ENCODE data around the gene ACTN4. TPM values are rescaled to one million over a fixed set of nuclear protein-coding genes. Genes with fewer than 3 reads are reported as not detected.
A peak's percentile ranks its signal among the peaks of the same experiment; 100 is the strongest.

The ACTN4 gene
- total RNA-seq, 1 experiment from 2014 or later, result 506 TPM

GRCh38 chr19:38769635-38770211 is 122.3 kb downstream of the ACTN4 start (continued):
- TF ChIP-seq ESRRA (CRISPR knock-in tag; IDR thresholded peaks at IDR 0.05; ENCODE audit: borderline replicate concordance) (0 out of 2 replicates have a peak, but pooled peaks have one; percentile 56), FOXP1 (CRISPR knock-in tag; IDR thresholded peaks at IDR 0.05; ENCODE audit: borderline replicate concordance) (peak; percentile 48; the same call in 1 of the 2 replicates), NR1H2 (CRISPR knock-in tag; IDR thresholded peaks at IDR 0.05) (no peak), IRF2 (CRISPR knock-in tag; IDR thresholded peaks at IDR 0.05; ENCODE audit: borderline replicate concordance, low read depth) (no peak), ZNF232 (CRISPR knock-in tag; IDR thresholded peaks at IDR 0.05) (peak; percentile 86; the same call in 1 of the 2 replicates), ATF6 (CRISPR knock-in tag; IDR thresholded peaks at IDR 0.05) (no peak), TEAD1 (CRISPR knock-in tag; IDR thresholded peaks at IDR 0.05) (peak; percentile 90), SMAD3 (CRISPR knock-in tag; IDR thresholded peaks at IDR 0.05; ENCODE audit: borderline replicate concordance) (no peak; the same call in 1 of the 2 replicates), NR3C1 (CRISPR knock-in tag; conservative IDR thresholded peaks at IDR 0.05; ENCODE audit: low read depth) (no peak), ZNF425 (CRISPR knock-in tag; conservative IDR thresholded peaks at IDR 0.05) (no peak), ZNF263 (CRISPR knock-in tag; IDR thresholded peaks at IDR 0.05; ENCODE audit: low read depth) (no peak), STAT6 (CRISPR knock-in tag; conservative IDR thresholded peaks at IDR 0.05; ENCODE audit: low read depth) (no peak), RORB (CRISPR knock-in tag; IDR thresholded peaks at IDR 0.05) (no peak)
- TF ChIP-seq, protein P1, sequence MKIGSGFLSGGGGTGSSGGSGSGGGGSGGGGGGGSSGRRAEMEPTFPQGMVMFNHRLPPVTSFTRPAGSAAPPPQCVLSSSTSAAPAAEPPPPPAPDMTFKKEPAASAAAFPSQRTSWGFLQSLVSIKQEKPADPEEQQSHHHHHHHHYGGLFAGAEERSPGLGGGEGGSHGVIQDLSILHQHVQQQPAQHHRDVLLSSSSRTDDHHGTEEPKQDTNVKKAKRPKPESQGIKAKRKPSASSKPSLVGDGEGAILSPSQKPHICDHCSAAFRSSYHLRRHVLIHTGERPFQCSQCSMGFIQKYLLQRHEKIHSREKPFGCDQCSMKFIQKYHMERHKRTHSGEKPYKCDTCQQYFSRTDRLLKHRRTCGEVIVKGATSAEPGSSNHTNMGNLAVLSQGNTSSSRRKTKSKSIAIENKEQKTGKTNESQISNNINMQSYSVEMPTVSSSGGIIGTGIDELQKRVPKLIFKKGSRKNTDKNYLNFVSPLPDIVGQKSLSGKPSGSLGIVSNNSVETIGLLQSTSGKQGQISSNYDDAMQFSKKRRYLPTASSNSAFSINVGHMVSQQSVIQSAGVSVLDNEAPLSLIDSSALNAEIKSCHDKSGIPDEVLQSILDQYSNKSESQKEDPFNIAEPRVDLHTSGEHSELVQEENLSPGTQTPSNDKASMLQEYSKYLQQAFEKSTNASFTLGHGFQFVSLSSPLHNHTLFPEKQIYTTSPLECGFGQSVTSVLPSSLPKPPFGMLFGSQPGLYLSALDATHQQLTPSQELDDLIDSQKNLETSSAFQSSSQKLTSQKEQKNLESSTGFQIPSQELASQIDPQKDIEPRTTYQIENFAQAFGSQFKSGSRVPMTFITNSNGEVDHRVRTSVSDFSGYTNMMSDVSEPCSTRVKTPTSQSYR (CRISPR knock-in tag; IDR thresholded peaks at IDR 0.05), result no peak
- TF ChIP-seq, protein P2, sequence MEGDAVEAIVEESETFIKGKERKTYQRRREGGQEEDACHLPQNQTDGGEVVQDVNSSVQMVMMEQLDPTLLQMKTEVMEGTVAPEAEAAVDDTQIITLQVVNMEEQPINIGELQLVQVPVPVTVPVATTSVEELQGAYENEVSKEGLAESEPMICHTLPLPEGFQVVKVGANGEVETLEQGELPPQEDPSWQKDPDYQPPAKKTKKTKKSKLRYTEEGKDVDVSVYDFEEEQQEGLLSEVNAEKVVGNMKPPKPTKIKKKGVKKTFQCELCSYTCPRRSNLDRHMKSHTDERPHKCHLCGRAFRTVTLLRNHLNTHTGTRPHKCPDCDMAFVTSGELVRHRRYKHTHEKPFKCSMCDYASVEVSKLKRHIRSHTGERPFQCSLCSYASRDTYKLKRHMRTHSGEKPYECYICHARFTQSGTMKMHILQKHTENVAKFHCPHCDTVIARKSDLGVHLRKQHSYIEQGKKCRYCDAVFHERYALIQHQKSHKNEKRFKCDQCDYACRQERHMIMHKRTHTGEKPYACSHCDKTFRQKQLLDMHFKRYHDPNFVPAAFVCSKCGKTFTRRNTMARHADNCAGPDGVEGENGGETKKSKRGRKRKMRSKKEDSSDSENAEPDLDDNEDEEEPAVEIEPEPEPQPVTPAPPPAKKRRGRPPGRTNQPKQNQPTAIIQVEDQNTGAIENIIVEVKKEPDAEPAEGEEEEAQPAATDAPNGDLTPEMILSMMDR (IDR thresholded peaks at IDR 0.05), result peak; percentile 86
- TF ChIP-seq, protein P3, sequence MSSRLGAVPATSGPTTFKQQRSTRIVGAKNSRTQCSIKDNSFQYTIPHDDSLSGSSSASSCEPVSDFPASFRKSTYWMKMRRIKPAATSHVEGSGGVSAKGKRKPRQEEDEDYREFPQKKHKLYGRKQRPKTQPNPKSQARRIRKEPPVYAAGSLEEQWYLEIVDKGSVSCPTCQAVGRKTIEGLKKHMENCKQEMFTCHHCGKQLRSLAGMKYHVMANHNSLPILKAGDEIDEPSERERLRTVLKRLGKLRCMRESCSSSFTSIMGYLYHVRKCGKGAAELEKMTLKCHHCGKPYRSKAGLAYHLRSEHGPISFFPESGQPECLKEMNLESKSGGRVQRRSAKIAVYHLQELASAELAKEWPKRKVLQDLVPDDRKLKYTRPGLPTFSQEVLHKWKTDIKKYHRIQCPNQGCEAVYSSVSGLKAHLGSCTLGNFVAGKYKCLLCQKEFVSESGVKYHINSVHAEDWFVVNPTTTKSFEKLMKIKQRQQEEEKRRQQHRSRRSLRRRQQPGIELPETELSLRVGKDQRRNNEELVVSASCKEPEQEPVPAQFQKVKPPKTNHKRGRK (CRISPR knock-in tag; IDR thresholded peaks at IDR 0.05; ENCODE audit: borderline replicate concordance), result no peak
- TF ChIP-seq, protein P4, sequence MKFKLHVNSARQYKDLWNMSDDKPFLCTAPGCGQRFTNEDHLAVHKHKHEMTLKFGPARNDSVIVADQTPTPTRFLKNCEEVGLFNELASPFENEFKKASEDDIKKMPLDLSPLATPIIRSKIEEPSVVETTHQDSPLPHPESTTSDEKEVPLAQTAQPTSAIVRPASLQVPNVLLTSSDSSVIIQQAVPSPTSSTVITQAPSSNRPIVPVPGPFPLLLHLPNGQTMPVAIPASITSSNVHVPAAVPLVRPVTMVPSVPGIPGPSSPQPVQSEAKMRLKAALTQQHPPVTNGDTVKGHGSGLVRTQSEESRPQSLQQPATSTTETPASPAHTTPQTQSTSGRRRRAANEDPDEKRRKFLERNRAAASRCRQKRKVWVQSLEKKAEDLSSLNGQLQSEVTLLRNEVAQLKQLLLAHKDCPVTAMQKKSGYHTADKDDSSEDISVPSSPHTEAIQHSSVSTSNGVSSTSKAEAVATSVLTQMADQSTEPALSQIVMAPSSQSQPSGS (CRISPR knock-in tag; IDR thresholded peaks at IDR 0.05; ENCODE audit: borderline replicate concordance, low read depth), result no peak
- TF ChIP-seq, protein P5, sequence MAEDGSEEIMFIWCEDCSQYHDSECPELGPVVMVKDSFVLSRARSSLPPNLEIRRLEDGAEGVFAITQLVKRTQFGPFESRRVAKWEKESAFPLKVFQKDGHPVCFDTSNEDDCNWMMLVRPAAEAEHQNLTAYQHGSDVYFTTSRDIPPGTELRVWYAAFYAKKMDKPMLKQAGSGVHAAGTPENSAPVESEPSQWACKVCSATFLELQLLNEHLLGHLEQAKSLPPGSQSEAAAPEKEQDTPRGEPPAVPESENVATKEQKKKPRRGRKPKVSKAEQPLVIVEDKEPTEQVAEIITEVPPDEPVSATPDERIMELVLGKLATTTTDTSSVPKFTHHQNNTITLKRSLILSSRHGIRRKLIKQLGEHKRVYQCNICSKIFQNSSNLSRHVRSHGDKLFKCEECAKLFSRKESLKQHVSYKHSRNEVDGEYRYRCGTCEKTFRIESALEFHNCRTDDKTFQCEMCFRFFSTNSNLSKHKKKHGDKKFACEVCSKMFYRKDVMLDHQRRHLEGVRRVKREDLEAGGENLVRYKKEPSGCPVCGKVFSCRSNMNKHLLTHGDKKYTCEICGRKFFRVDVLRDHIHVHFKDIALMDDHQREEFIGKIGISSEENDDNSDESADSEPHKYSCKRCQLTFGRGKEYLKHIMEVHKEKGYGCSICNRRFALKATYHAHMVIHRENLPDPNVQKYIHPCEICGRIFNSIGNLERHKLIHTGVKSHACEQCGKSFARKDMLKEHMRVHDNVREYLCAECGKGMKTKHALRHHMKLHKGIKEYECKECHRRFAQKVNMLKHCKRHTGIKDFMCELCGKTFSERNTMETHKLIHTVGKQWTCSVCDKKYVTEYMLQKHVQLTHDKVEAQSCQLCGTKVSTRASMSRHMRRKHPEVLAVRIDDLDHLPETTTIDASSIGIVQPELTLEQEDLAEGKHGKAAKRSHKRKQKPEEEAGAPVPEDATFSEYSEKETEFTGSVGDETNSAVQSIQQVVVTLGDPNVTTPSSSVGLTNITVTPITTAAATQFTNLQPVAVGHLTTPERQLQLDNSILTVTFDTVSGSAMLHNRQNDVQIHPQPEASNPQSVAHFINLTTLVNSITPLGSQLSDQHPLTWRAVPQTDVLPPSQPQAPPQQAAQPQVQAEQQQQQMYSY (CRISPR knock-in tag; IDR thresholded peaks at IDR 0.05), result peak; percentile 61
